ENCODE data around the gene PPP2R5E.

The PPP2R5E gene

DNA sequence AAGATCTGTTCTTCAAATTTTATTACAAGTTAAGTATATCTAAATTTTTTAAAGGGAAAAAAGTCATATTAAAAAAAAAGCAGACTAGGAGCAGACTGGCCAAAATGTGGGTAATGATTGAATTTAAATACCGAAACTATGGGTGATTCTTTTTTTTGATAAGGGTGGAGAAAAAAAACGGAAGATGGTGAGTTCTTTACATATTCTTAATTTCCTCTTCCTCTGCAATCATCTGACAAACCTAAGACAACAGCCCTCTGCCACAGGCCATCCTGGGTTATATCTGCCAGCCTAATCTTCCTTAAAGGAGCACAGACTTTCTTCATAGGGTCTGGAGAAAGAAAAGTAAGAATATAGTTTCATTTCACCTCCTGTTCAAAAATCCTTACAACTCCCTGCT is 108.0 kb downstream of the PPP2R5E start:
- TF ChIP-seq CTCF (IDR thresholded peaks at IDR 0.05; ENCODE audit: low read depth, low read length): no peak
- DNase-seq (ENCODE audit: extremely low read depth, low read depth): no peak

DNA sequence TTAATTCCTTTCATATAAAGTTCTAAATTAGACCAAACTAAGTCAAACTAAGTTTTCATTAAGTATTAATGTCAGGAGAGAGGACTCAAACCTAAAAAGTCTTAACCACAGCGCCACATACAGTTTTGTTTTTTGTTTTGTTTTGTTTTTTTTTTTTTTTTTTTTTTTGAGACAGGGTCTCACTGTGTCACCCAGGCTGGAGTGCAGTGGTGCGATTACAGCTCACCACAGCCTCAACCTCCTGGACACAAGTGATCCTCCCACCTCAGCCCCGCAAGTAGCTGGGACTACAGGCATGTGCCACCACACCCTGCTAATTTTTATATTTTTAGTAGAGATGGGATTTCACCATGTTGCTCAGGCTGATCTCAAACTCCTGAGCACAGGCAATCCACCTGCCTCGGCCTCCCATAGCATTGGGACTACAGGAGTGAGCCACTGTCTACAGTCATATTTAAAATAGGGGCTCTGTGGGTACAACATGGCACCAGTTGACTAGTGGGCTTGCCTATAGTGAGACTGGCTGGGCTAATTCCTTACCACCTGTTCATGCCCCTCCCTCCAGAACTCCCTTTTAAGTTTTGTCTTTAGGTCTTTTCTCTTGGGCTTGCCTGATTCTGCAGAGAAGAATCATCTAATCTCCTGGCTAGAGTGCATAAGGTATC is 110.2 kb downstream of the PPP2R5E start:
- TF ChIP-seq CTCF (IDR thresholded peaks at IDR 0.05; ENCODE audit: low read depth, low read length): no peak
- no peak for DNase-seq (ENCODE audit: extremely low read depth, low read depth)

DNA sequence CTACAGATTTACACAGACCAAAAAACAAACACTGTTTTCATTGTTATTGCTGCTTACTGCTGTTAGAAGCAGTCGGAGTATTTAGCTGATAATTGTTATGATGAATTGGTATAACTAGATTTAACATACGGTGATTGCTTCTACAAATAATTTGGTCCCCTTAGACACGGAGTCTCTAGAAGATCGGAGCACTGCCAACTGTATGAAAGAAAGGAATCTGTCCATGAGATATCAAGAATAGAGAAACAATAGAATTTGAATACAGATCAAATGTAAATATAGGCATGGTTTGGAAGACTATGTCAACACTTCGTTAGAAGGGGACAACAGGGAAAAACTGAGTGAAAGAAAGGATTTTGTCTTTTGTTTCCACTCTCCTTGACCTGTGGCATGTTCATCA is 110.9 kb downstream of the PPP2R5E start:
- TF ChIP-seq CTCF (IDR thresholded peaks at IDR 0.05; ENCODE audit: low read depth, low read length): no peak
- DNase-seq (ENCODE audit: extremely low read depth, low read depth): no peak

- no peak for TF ChIP-seq CTCF (IDR thresholded peaks at IDR 0.05; ENCODE audit: low read depth, low read length)
- DNase-seq (ENCODE audit: extremely low read depth, low read depth): no peak
These were observed 111.7 kb downstream of the PPP2R5E start for GRCh38 chr14:63431466-63431865.

- DNase-seq (ENCODE audit: extremely low read depth, low read depth): no peak
- TF ChIP-seq CTCF (IDR thresholded peaks at IDR 0.05; ENCODE audit: low read depth, low read length): no peak
These were observed 114.7 kb downstream of the PPP2R5E start for GRCh38 chr14:63428486-63428885.

DNA sequence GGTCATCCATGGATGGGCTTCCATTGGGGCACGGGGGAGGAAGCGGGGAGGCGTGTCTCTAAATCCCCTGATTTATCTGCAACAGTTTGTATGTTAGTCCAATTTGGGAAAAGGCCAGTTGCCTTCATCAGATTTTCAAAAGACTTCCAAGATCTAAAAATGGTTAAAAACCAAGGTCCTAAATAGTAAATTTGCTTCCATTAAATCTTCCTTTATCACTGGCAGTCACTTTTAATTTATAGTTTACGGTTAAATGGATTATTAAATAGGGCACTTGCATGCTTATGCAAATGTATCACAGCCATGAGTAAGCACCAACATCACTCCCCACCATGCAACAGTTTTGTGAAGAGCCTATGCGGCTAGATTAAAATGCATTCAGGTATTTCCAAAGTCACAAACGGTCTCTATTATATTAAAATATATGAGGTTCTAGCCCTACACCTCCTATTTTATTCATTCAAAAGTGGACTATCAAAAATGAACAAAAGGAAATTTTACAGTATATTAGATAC is 116.3 kb downstream of the PPP2R5E start:
- no peak for TF ChIP-seq CTCF (IDR thresholded peaks at IDR 0.05; ENCODE audit: low read depth, low read length)
- no peak for DNase-seq (ENCODE audit: extremely low read depth, low read depth)

GRCh38 chr14:63423889-63424288 is 119.3 kb downstream of the PPP2R5E start:
- no peak for TF ChIP-seq CTCF (IDR thresholded peaks at IDR 0.05; ENCODE audit: low read depth, low read length)

More at GRCh38 chr14:63423889-63424288, 119.3 kb downstream of the PPP2R5E start:
- no peak for DNase-seq (ENCODE audit: extremely low read depth, low read depth)
